AML-193 (cell line): ENCODE measurements around the gene DEPDC1.

Source experiments
- DNase-seq, 2 experiments: peaks; one replicate each; lab custom pipeline; 2025; lab: John Stamatoyannopoulos, UW

Gene DEPDC1

DNA sequence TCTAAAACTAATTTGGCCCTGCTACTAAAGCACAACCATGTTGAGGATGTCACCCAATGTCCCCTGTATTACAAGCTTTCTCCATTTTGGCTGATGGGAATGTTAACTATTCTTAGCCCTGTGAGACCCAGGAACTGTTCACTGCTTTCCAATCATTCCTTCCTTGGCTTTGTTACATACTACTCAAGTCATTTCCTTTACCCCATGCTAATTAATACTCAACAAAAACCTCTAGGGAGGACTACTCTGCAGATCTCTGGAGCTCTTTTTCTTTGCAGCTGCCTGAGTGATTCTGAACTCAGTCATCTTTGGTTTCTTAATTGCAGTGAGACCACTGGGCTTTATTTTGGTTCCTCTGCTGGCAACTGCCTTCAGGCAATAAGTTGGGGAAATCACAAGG lies 23.8 kb downstream of the DEPDC1 start:
- no peak for DNase-seq

- peak; percentile 15 to 20 for DNase-seq
Measured at GRCh38 chr1:68470388-68470970, 26.4 kb downstream of the DEPDC1 start.

DNA sequence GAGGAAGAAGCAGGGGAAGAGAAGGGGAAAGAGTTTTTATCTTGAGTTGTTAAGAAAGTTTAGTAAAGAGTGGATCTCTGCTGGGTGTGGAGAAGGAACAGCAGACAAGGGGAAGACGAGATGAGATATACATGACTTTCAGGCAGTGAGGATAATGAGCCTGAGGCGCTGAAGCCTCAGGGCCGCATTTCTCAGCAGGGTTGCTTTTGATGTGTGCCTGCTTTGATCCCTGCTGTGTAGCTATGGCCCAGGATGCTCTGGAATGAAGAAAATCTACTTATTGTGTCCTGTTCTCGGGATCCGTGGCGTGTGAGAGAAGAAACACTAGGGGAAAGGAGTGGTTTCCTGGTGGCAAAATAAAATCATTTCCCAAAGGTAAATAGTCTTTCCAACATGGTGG lies 32.0 kb downstream of the DEPDC1 start:
- DNase-seq: no peak

- DNase-seq: peak in 1 of 2 experiments; percentile 2
Measured at GRCh38 chr1:68460935-68461334, 35.9 kb downstream of the DEPDC1 start.

DNA sequence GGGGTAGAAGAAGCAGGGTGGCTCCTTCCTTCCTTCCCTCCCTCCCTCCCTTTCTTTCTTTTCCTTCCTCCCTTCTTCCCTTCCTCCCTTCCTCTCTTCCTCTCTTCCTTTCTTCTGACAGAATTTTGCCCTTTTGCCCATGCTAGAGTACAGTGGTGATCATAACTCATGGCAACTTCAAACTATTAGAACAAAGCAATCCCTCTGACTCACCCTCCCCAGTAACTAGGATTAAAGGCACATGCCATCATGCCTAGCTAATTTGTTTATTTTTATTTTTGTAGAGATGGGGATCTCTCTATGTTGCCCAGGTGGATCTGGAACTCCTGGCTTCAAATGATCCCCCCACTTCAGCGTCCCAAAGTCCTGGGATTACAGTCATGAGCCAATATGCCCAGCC lies 37.1 kb downstream of the DEPDC1 start:
- no peak for DNase-seq

- no peak for DNase-seq
Measured at GRCh38 chr1:68459091-68459490, 37.8 kb downstream of the DEPDC1 start.

- no peak for DNase-seq
Measured at GRCh38 chr1:68456202-68456601, 40.7 kb downstream of the DEPDC1 start.

DNA sequence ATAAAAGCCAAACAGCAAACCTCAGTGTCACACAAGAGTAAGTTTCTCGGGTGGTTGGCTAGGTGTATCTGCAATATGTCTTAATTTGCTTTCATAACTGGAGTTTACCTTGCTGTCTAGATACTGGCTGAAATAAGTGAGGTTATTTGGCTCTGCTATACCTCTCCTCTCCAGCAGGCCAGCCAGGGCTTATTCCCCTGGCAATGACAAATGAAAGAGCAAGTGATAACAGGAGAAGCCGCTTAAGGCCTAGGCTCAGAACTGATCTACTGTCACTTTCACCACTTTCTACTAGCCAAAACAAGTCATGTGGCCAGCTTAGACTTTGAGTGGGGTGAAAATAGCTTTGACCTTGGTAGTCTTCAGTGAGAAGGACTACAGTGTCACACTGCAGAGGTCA lies 42.3 kb downstream of the DEPDC1 start:
- no peak for DNase-seq

GRCh38 chr1:68453060-68453670 lies 43.7 kb downstream of the DEPDC1 start:
- no peak for DNase-seq

GRCh38 chr1:68449901-68450300 lies 47.0 kb downstream of the DEPDC1 start, which contains the start of gene RPE65:
RPE65 (minus strand) TSS chr1:68449954; CDS start chr1:68449905, 49 bp downstream.
- no peak for DNase-seq

DNA sequence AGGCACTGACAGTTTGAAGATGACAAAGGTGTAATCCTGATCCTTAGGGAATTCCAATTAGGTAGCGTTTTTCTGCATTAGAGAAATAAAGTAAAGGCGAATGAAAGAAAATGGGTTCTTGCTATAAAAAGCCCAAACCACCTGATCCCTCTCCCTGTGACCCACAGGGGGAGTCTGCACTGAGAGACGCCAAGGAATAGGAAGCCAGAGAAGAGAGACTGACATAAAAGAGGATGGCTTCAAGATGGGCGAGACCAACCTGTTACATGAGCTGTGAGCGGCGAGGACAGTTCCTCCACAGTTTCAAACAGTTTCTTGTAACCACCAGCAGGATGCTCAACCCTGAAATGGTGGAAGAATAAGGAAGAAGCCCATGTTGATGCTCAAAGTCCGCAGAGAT lies 48.5 kb downstream of the DEPDC1 start:
- no peak for DNase-seq

DNA sequence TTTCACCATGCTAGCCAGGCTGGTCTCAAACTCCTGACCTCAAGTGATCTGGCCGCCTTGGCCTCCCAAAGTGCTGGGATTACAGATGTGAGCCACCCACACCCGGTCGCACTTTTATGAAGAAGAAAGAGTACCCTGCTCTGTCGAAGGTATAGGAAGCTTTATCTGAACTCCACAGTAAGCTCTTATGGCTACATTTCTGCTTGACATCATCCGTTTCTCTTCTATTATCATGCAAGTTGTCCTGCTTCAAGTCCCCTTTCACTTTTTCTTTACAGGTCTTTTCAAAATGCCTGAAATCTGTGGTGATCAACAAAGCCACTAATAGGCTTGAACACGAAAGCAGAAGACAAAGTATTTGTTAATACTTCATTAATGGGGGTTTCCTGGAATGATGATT lies 51.2 kb downstream of the DEPDC1 start:
- DNase-seq: no peak

DNA sequence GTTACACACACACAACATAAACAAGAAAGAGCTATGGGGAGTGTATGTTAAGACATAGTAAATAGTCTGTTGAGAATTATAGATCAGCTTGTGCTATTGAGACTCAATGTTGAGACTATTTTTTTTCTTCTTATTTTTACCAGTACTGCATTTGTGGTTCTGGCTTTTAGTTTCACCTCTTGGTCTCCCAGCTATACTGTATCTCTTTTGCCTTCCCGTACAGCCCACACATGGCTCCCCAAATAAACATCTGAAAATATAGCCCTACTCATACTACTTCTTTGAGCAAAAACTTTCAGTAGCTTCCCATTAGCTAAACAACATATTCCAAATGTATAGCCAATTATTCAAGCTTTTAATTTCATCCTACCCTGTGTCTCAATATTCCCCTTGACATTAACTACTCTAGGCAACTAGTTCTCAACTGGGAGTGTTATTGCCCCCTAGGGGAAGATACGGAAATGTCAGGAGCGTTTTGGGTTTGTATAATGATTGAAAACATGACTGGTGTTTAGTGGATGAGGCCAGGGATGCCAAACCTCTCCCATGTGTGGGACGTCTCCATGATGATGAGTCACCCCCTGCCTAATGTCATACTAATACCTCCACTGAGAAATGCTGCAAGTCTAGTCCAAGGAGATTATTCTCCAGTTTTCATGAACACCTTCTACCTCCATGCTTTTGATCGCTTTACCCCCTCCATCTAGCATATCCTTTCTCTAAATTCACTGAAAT lies 53.9 kb downstream of the DEPDC1 start:
- DNase-seq: peak; percentile 41 to 50

DNA sequence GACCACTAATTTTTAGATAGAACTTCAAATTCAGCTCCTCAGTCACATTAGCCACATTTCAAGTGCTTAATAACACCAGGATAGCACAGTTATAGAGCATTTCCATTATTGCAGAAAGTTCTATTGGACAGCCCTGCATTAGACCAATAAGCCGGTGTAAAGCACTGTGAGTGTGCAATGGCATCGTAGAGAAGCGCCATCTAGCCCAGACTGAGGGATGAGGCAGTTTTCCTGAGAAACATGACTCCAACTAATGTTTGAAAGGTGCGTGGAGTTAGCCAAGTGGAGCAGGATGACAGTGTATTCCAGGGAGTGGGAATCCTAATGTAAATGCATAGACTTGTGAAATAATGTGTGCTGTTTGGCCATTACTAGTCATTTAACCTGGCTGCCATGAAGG lies 54.9 kb downstream of the DEPDC1 start:
- no peak for DNase-seq

GRCh38 chr1:68438310-68438709 lies 58.6 kb downstream of the DEPDC1 start:
- no peak for DNase-seq

DNA sequence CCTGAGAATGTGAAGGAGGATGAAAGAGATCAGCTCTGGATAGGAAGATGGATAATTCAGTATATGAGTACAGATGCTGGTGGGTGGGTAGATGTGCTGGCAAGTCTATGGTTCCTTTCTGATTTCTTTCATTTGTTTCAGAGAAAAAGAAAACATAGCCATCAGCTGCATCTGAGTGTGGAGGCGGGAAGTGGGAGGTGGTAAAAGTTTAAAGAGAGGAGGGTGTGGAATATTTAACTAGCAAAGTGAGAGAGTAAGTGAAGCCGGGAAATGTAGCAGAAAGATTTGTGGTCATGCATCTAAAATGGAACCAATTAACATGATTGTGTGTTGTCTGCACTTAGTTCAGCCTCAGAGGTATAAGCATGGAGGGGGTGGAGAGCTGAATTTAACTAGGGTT lies 63.5 kb downstream of the DEPDC1 start:
- no peak for DNase-seq

GRCh38 chr1:68431076-68431475 lies 65.8 kb downstream of the DEPDC1 start:
- DNase-seq: no peak

GRCh38 chr1:68429233-68429808 lies 67.6 kb downstream of the DEPDC1 start:
- peak; percentile 48 to 50 for DNase-seq

GRCh38 chr1:68426594-68426993 lies 70.3 kb downstream of the DEPDC1 start:
- DNase-seq: no peak
